OCI-LY7 (cell line): ENCODE results near the gene VDR.

Experiments used
- CTCF ChIP-seq: fragments of 200-600 bp; sonication (generic); conservative IDR thresholded peaks from 2 replicates; pipeline ENCODE4 v1.5.1; 2014; ENCODE audit warnings: mild to moderate bottlenecking, antibody characterized with exemption, low read length, moderate library complexity, mixed read lengths
- EZH2phosphoT487 ChIP-seq: fragments of 200-600 bp; sonication (generic); IDR thresholded peaks from 2 replicates; pipeline ENCODE4 v1.6.1; 2018; ENCODE audit warnings: low read depth, borderline replicate concordance, mild to moderate bottlenecking, mixed run types, antibody characterized with exemption, low read length, moderate library complexity, mixed read lengths

DNA sequence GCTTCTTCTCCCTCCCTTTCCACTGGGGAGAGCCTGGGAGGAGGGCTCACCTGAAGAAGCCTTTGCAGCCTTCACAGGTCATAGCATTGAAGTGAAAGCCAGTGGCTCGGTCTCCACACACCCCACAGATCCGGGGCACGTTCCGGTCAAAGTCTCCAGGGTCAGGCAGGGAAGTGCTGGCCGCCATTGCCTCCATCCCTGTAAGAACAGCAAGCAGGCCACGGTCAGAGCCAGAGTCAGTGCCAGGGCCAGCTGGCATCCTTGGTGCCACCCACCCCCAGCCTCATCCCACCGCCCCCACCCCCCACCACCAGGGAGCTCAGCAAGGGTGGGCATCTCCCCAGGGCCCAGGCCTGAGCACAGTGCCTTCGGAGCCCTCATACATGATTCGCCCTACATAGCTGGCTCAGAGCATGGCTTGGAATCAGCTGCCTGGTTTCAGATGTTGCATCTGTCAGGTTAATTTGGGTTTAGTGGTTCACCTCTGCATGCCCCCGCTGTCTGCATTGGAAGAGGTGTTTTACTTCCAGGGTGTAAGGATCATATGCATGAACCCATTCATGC, 25.8 kb downstream of the VDR start:
- TF ChIP-seq CTCF (no peak), EZH2phosphoT487 (no peak)
